ENCODE measurements around the gene TRIM54. TPM values are rescaled to one million over a fixed set of nuclear protein-coding genes. Genes with fewer than 3 reads are reported as not detected.

TRIM54 gene
- total and polyA plus RNA-seq, 8 donors: 0.13 to 0.87 (median 0.43) TPM; not detected in 4

DNA sequence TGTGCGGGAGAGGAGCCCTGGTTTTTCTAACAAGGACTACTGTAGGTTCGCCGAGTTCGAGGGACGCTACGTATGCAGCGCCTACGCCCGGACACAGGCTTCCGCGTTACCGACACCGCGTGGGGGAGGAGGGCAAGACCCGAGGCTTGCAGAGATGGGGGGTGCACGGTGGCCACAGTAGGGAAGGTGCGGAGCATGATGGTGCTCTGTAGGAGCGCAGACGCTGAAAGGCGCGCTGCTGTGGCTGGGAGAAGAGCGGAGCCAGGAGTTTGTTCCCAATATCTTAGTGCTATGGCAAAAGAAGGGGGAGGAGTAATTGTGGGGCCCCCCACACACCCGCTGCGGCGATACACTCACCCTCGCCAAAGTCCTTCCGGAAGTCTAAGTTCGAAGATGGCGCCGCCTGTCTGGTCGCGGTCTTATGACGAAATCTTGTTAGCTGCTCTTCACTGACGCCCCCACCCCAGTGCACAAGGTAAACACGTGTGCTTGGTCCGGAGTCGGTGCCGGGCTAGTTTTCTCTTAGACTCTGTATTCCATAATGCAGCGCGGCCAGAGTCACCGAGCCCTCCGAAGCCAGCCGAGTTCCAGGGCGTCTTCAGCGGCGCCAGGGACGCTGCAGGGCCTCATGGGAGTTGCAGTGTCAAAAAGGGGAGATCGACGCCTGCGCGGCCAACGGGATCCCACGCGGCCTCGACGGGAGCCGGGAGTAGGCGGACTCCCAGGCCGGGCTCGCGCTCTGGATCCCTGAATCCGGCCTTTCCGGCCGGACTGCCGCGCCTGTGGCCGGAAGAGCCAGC, 74.4 kb downstream of the TRIM54 start, which contains the start of gene GTF3C2:
GTF3C2 (minus strand) TSS at position 383 of the 800 bp plus-strand sequence. CDS start 13,210 bp downstream, outside the sequence.
- H3K27ac ChIP-seq: peak within 1 kb of the TSS; percentile 90 to 97 (median 94)
- peak within 1 kb of the TSS; percentile 92 to 99 (median 96) for H3K4me3 ChIP-seq
- H3K27me3 ChIP-seq: no peaks in the 10 kb centered on the region
- peaks cover 24 to 59% (median 50%) of the 10 kb centered on the region in 4 donors for H3K4me1 ChIP-seq
- 0% methylated on average over 53 to 67 of the region's 67 CpGs for WGBS, 5 donors
- peak; percentile 95 to 99 for DNase-seq
- TF ChIP-seq EP300 (IDR thresholded peaks at IDR 0.05): no peak
- TF ChIP-seq, protein P1, sequence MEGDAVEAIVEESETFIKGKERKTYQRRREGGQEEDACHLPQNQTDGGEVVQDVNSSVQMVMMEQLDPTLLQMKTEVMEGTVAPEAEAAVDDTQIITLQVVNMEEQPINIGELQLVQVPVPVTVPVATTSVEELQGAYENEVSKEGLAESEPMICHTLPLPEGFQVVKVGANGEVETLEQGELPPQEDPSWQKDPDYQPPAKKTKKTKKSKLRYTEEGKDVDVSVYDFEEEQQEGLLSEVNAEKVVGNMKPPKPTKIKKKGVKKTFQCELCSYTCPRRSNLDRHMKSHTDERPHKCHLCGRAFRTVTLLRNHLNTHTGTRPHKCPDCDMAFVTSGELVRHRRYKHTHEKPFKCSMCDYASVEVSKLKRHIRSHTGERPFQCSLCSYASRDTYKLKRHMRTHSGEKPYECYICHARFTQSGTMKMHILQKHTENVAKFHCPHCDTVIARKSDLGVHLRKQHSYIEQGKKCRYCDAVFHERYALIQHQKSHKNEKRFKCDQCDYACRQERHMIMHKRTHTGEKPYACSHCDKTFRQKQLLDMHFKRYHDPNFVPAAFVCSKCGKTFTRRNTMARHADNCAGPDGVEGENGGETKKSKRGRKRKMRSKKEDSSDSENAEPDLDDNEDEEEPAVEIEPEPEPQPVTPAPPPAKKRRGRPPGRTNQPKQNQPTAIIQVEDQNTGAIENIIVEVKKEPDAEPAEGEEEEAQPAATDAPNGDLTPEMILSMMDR (IDR thresholded peaks at IDR 0.05): peak in 3 of 7 experiments; percentile 8 to 22 (median 15)
- peak in 1 of 4 donors; percentile 62 for TF ChIP-seq POLR2A (IDR thresholded peaks at IDR 0.05)
- TF ChIP-seq POLR2AphosphoS5 (IDR thresholded peaks at IDR 0.05): peak; percentile 26 to 89 (median 77)
- intact Hi-C loops (cut with DNase I; ENCODE audit: low total_unique reads): no loop called here
- no peaks in the 10 kb centered on the region for H3K9me3 ChIP-seq
- H3K36me3 ChIP-seq: no peaks in the 10 kb centered on the region

Other genes starting within 250 kb of the TRIM54 start
- gene TMEM214, start 249.5 kb upstream of the TRIM54 start, total RNA-seq: 100 to 1,000 TPM in 2 of 5 donors, 10 to 100 TPM in 3; 30.1 to 206 (median 89.5) TPM
- 10 to 100 TPM; 17.1 to 35.1 (median 28.1) TPM for gene TMEM214, start 249.5 kb upstream of the TRIM54 start, polyA plus RNA-seq
- 10 to 100 TPM in 3 of 5 donors, 1 to 10 TPM in 2; 7.8 to 29.0 (median 11.6) TPM for gene AGBL5, start 230.8 kb upstream of the TRIM54 start, total RNA-seq
- 10 to 100 TPM; 11.5 to 16.6 (median 13.6) TPM for gene AGBL5, start 230.8 kb upstream of the TRIM54 start, polyA plus RNA-seq
- gene OST4, start 210.8 kb upstream of the TRIM54 start, total RNA-seq: 100 to 1,000 TPM in 4 of 5 donors, 10 to 100 TPM in 1; 16.8 to 281 (median 134) TPM
- gene OST4, start 210.8 kb upstream of the TRIM54 start, polyA plus RNA-seq: 100 to 1,000 TPM; 421 to 610 (median 506) TPM
- gene EMILIN1, start 203.8 kb upstream of the TRIM54 start, total RNA-seq: 100 to 1,000 TPM in 2 of 5 donors, 10 to 100 TPM in 3; 17.5 to 208 (median 89.2) TPM
- gene EMILIN1, start 203.8 kb upstream of the TRIM54 start, polyA plus RNA-seq: 10 to 100 TPM; 19.6 to 53.1 (median 31.1) TPM
- gene KHK, start 195.7 kb upstream of the TRIM54 start, total RNA-seq: 10 to 100 TPM in 1 of 5 donors, 1 to 10 TPM in 3, not detected in 1; 1.3 to 18.2 (median 3.0) TPM
- gene KHK, start 195.7 kb upstream of the TRIM54 start, polyA plus RNA-seq: 1 to 10 TPM; 3.5 to 5.9 (median 4.2) TPM
- gene CGREF1, start 163.3 kb upstream of the TRIM54 start, total RNA-seq: 1 to 10 TPM in 3 of 5 donors, not detected in 2; 1.4 to 4.1 (median 2.6) TPM
- gene CGREF1, start 163.3 kb upstream of the TRIM54 start, polyA plus RNA-seq: 1 to 10 TPM; 2.3 to 3.2 (median 2.4) TPM
- gene ABHD1, start 158.6 kb upstream of the TRIM54 start, total RNA-seq: not detected
- under 1 TPM in 2 of 3 donors, not detected in 1; 0.23 to 0.75 TPM for gene ABHD1, start 158.6 kb upstream of the TRIM54 start, polyA plus RNA-seq
- 100 to 1,000 TPM in 1 of 5 donors, 10 to 100 TPM in 4; 14.2 to 107 (median 29.4) TPM for gene PREB, start 147.8 kb upstream of the TRIM54 start, total RNA-seq
- 10 to 100 TPM; 37.3 to 48.4 (median 44.6) TPM for gene PREB, start 147.8 kb upstream of the TRIM54 start, polyA plus RNA-seq
- not detected for gene PRR30, start 143.0 kb upstream of the TRIM54 start, total RNA-seq
- not detected for gene PRR30, start 143.0 kb upstream of the TRIM54 start, polyA plus RNA-seq
- gene TCF23, start 133.4 kb upstream of the TRIM54 start, total RNA-seq: not detected
- gene TCF23, start 133.4 kb upstream of the TRIM54 start, polyA plus RNA-seq: under 1 TPM in 1 of 3 donors, not detected in 2; 0.03 TPM
- gene ATRAID, start 70.4 kb upstream of the TRIM54 start, total RNA-seq: 100 to 1,000 TPM in 3 of 5 donors, 10 to 100 TPM in 2; 67.4 to 532 (median 131) TPM
- gene ATRAID, start 70.4 kb upstream of the TRIM54 start, polyA plus RNA-seq: 100 to 1,000 TPM in 2 of 3 donors, 10 to 100 TPM in 1; 86.6 to 140 (median 111) TPM
- gene SLC5A6, start 70.2 kb upstream of the TRIM54 start, total RNA-seq: 10 to 100 TPM; 19.3 to 71.0 (median 24.9) TPM
- 10 to 100 TPM in 1 of 3 donors, 1 to 10 TPM in 2; 5.7 to 15.0 (median 6.0) TPM for gene SLC5A6, start 70.2 kb upstream of the TRIM54 start, polyA plus RNA-seq
- gene CAD, start 65.1 kb upstream of the TRIM54 start, total RNA-seq: 100 to 1,000 TPM in 2 of 5 donors, 10 to 100 TPM in 3; 12.2 to 130 (median 78.2) TPM
- gene CAD, start 65.1 kb upstream of the TRIM54 start, polyA plus RNA-seq: 10 to 100 TPM in 1 of 3 donors, 1 to 10 TPM in 2; 4.4 to 16.5 (median 6.5) TPM
- gene SLC30A3, start 19.4 kb upstream of the TRIM54 start, total RNA-seq: not detected
- gene SLC30A3, start 19.4 kb upstream of the TRIM54 start, polyA plus RNA-seq: not detected
- not detected for gene DNAJC5G, start 7.0 kb upstream of the TRIM54 start, total RNA-seq
- gene DNAJC5G, start 7.0 kb upstream of the TRIM54 start, polyA plus RNA-seq: not detected
- 1 to 10 TPM in 1 of 5 donors, not detected in 4; 6.7 TPM for gene UCN, start 26.0 kb downstream of the TRIM54 start, total RNA-seq
- 1 to 10 TPM in 2 of 3 donors, not detected in 1; 3.5 to 4.1 TPM for gene UCN, start 26.0 kb downstream of the TRIM54 start, polyA plus RNA-seq
- gene MPV17, start 40.7 kb downstream of the TRIM54 start, total RNA-seq: 10 to 100 TPM in 4 of 5 donors, 1 to 10 TPM in 1; 8.7 to 98.0 (median 58.9) TPM
- 10 to 100 TPM; 41.7 to 84.0 (median 58.2) TPM for gene MPV17, start 40.7 kb downstream of the TRIM54 start, polyA plus RNA-seq
- gene GTF3C2, start 74.3 kb downstream of the TRIM54 start, total RNA-seq: 100 to 1,000 TPM in 1 of 5 donors, 10 to 100 TPM in 4; 25.7 to 125 (median 62.6) TPM
- 10 to 100 TPM; 18.8 to 37.1 (median 28.3) TPM for gene GTF3C2, start 74.3 kb downstream of the TRIM54 start, polyA plus RNA-seq
- gene EIF2B4, start 87.9 kb downstream of the TRIM54 start, total RNA-seq: 10 to 100 TPM; 16.2 to 42.2 (median 27.2) TPM
- gene EIF2B4, start 87.9 kb downstream of the TRIM54 start, polyA plus RNA-seq: 10 to 100 TPM; 42.0 to 63.9 (median 51.1) TPM
- gene SNX17, start 88.2 kb downstream of the TRIM54 start, total RNA-seq: 10 to 100 TPM; 28.6 to 70.4 (median 67.2) TPM
- gene SNX17, start 88.2 kb downstream of the TRIM54 start, polyA plus RNA-seq: 10 to 100 TPM; 58.3 to 70.2 (median 68.9) TPM
- 10 to 100 TPM; 10.3 to 58.9 (median 19.1) TPM for gene ZNF513, start 98.3 kb downstream of the TRIM54 start, total RNA-seq
- gene ZNF513, start 98.3 kb downstream of the TRIM54 start, polyA plus RNA-seq: 10 to 100 TPM; 12.4 to 23.6 (median 15.4) TPM
- 10 to 100 TPM; 10.5 to 44.6 (median 42.9) TPM for gene PPM1G, start 127.2 kb downstream of the TRIM54 start, total RNA-seq
- gene PPM1G, start 127.2 kb downstream of the TRIM54 start, polyA plus RNA-seq: 10 to 100 TPM; 40.0 to 49.8 (median 47.2) TPM
- 10 to 100 TPM; 12.5 to 69.8 (median 48.4) TPM for gene NRBP1, start 146.2 kb downstream of the TRIM54 start, total RNA-seq
- gene NRBP1, start 146.2 kb downstream of the TRIM54 start, polyA plus RNA-seq: 10 to 100 TPM; 46.7 to 57.3 (median 51.4) TPM
- 100 to 1,000 TPM in 1 of 5 donors, 10 to 100 TPM in 3, not detected in 1; 16.5 to 140 (median 53.6) TPM for gene KRTCAP3, start 160.0 kb downstream of the TRIM54 start, total RNA-seq
- 10 to 100 TPM; 31.2 to 65.2 (median 62.2) TPM for gene KRTCAP3, start 160.0 kb downstream of the TRIM54 start, polyA plus RNA-seq
- 10 to 100 TPM in 4 of 5 donors, 1 to 10 TPM in 1; 7.4 to 88.1 (median 14.0) TPM for gene IFT172, start 207.3 kb downstream of the TRIM54 start, total RNA-seq
- gene IFT172, start 207.3 kb downstream of the TRIM54 start, polyA plus RNA-seq: 10 to 100 TPM; 34.7 to 66.4 (median 43.9) TPM
- 10 to 100 TPM in 2 of 5 donors, 1 to 10 TPM in 2, under 1 TPM in 1; 0.89 to 23.3 (median 5.0) TPM for gene FNDC4, start 212.8 kb downstream of the TRIM54 start, total RNA-seq
- gene FNDC4, start 212.8 kb downstream of the TRIM54 start, polyA plus RNA-seq: 10 to 100 TPM in 2 of 3 donors, 1 to 10 TPM in 1; 4.5 to 15.1 (median 10.1) TPM
- gene GCKR, start 214.4 kb downstream of the TRIM54 start, total RNA-seq: 10 to 100 TPM in 4 of 5 donors, not detected in 1; 13.4 to 45.5 (median 33.3) TPM
- 10 to 100 TPM in 1 of 3 donors, 1 to 10 TPM in 2; 1.2 to 13.3 (median 2.1) TPM for gene GCKR, start 214.4 kb downstream of the TRIM54 start, polyA plus RNA-seq

Data from stomach (tissue), 9 donors.